ENCODE measurements around the gene KIF16B.

Gene KIF16B

DNA sequence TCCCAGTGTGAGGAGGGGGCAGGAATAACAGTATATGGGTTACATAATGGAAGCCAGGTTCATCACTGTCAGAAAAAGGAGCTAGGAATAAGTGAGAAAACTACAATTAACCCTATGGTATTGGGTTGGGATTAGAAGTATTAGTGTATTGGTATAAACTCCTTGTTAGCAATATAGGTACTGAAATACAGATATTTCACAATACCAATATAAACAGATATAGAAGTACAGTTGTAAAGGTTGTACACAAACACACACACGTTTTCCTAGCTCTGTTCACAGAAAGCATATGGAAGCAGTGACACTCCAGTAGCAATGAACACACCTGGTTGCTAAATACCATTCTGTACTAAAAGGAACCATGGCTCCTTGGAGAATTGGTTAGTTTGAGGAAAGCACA is 148.5 kb downstream of the KIF16B start:
- no peak for DNase-seq

GRCh38 chr20:16423311-16424212 is 149.7 kb downstream of the KIF16B start:
- no peak for DNase-seq

- DNase-seq: no peak
These were observed 154.0 kb downstream of the KIF16B start for GRCh38 chr20:16419138-16419715.

- no peak for DNase-seq
These were observed 154.6 kb downstream of the KIF16B start for GRCh38 chr20:16418616-16419015.

DNA sequence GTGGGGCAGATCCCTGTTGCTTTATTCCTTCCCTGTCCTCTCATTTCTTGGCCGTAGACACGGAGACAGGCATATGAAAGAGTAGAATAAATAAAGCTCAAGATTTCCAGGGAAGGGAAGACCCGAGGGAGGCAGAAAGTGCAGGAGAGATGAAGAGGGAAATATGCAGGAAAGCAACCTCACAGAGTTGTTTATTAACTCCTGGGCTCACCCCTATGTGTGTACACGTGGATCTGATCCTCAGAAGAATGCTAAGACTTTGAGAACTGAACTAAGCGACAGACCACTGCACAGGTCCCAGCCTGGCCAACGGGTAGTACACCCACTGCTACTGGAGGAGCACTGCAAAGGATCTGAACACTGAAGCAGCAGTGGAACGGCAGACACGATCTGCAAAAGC is 156.2 kb downstream of the KIF16B start:
- no peak for DNase-seq

DNA sequence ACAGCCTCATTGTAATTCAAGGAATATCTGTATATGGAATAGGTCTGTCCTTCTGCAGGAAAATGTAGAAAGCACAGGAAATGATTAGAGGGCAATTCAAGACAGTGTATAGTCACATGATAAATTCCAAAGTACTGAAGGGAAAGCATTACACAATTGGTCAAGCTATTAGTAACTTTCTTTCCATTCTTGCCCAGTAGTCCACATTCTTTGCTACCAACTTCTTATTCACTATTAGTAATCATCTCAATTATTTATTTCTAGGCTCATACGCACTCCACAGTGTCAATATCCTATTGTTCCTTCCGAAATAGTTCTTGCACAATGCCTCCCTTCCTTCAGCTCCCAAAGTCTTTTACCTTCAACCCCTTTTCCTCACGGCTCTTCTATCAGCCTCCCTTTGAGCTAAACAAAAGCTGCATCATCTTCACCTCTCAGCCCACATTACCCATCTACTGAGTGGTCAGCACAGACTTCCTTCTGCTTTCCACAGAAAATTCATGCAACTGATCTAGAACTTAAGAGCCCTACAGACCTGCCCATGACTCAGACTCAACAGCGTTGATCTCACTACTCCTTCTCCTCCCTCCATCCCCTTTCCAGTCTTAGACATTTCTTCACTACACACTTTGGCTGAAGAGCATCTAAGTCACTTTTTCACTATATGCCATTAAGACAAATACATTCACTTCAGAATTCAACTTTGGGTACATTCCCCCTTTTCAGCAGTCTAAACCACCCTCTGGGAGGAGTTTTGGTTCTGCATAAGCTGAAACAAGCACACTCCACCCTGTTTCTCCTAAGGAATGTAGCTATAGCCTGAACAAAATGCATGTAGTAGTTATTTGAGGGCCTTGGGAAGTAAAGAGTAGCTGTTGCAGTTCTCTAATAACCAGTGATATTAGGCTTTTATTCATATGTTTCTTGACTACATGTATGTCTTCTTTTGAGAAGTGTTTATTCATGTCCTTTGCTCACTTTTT is 157.9 kb downstream of the KIF16B start:
- no peak for DNase-seq

- no peak for DNase-seq
These were observed 160.3 kb downstream of the KIF16B start for GRCh38 chr20:16412906-16413305.

DNA sequence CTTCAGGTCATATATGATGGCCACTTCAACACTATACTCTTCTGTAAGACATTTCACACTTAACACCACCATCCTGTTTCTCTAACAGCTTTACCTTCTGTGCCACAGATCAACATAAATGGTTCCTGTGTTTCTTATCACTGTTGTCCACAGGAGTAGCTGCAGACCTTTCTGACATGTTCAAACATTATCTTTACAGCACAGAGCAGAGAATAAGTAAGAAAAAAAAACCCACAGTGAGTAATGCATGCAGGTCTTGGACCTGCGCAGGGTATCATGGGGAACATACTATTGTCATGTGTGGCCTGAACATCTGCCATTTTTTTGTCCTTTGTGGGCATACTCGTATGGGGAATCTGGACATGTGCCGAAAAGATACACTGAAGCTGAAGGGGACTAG is 161.9 kb downstream of the KIF16B start:
- no peak for DNase-seq

GRCh38 chr20:16410626-16411025 is 162.6 kb downstream of the KIF16B start:
- no peak for DNase-seq

DNA sequence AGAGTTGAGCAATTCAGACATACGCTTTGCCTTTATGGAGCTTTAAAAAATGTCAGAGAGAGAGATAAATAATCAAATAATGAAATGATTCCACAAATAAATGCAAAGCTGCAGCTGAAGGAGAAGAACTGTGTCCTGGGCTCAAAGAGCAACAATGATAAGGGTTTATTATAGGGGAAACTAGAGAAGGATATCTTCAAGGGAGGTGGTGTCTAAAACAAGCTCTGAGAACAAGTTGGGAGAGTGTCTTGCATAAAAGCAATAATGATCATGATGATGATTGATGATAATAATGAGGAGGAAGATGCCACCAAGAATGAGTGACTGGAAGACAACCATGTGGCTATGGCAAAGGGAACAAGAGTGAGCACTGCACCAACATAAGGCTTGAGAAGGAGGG is 164.3 kb downstream of the KIF16B start:
- DNase-seq: no peak

GRCh38 chr20:16407251-16408067 is 165.8 kb downstream of the KIF16B start:
- no peak for DNase-seq

GRCh38 chr20:16405254-16405653 is 168.0 kb downstream of the KIF16B start:
- DNase-seq: no peak

DNA sequence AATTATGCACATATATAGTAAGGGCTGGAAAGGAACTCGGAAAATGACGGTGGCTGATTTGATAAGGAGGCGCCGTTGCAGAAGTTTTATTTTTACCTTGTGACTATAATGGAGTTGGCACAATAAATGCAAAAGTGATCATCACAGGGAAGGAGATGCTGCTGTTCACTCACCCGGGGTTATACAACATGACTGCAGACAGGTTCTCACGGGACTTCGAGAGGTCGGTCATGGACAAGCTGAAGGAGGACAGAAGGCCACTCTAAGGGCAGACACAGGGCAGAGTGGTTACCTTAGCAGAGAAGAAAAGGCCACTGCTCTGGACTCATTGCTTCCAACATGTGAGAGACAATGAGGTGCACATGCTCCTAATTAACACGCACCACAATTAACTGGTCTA is 168.6 kb downstream of the KIF16B start:
- DNase-seq: no peak

DNA sequence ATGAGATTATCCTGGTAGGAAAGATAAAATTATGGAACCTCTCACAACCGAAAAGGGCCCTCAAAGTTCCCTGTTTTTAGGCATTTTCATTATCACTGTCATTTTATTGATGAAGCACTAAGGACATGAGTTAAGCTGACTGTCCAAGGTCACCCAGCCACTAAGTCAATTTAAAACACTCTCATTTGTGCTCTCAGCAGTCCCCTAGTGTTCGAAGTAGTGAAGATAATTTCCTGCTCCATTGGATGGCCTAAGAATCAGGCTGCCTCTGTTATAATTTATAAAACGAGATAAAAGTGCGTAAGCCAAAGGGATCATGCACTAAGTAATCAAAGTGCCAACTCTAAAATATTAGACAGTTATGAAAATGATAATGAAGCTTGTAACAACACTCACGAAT is 169.1 kb downstream of the KIF16B start:
- no peak for DNase-seq

DNA sequence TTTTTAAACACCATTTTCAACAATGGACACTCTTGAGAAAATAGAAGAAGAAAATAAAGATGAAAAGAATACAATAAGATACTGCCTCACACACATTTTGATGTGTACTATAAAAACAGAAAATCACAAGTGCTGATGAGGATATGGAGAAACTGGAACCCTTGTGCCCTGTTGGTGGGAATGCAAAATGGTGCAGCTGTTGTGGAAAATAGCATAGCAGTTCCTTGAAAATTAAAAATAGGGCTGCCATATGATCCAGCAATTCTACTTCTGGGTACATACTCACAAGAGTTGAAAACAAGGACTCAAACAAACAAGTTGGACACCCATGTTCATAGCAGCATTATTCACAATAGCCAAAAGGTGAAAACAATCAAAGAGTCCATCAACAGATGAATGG is 173.0 kb downstream of the KIF16B start:
- no peak for DNase-seq

GRCh38 chr20:16399801-16400200 is 173.4 kb downstream of the KIF16B start:
- no peak for DNase-seq

- no peak for DNase-seq
These were observed 176.2 kb downstream of the KIF16B start for GRCh38 chr20:16397086-16397485.

DNA sequence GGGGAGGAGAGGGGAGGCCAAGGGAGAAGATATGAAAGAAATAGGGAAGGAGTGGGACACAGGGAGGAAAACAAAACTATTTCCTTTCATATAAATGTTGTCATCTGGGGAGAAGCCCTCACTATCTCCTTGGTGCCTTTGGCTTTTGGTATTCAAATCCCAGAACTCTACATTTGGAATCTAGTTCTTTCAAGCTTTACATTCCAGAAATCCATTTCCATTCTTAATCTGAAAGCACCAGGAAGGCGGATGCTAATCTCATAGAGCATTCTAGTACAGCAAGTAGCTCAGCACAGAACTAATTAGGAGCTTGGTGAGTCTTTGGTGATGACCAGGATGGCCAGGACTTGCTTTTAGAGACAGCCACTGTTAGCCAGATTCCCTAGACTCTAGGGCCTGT is 177.9 kb downstream of the KIF16B start:
- no peak for DNase-seq

DNA sequence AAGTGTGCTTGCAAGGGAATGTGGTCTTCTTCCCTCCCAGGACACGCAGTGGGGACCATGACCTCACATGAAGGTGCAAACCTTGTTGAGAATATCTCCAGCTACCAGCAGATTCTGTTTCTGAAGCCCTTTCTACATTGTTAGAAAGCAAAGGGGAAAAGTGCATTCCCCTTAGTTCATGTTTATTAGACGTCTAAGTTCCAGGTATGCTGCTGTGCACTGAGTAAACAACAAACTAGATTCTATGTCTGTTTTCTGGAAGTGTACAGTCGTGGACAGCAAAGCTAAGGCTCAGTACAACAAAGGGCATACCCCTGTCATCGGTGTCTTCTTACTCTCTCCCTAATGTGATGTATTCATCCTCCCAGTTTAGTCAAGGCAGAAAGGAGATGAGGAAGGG is 178.5 kb downstream of the KIF16B start:
- DNase-seq: no peak

- no peak for DNase-seq
These were observed 179.4 kb downstream of the KIF16B start for GRCh38 chr20:16393836-16394235.

DNA sequence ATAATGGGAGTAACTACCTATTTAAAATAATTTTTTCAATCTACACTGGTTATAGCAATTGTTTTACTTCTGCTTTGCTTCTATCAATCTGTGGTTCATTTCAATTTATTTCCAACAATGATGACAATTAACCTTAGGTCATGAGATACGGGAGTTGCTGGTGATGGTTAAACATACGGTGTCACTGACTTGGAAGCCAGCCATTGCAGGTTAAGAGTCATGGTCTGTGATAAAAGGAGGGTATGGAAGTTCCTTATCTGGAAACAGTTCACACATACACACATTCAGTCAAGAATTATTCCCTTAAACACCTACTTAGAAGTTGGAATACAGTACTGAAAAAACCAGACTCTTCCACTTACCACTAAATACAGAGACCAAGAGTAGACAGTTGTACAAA is 180.0 kb downstream of the KIF16B start:
- DNase-seq: no peak

- DNase-seq: no peak
These were observed 180.9 kb downstream of the KIF16B start for GRCh38 chr20:16392346-16392745.

DNA sequence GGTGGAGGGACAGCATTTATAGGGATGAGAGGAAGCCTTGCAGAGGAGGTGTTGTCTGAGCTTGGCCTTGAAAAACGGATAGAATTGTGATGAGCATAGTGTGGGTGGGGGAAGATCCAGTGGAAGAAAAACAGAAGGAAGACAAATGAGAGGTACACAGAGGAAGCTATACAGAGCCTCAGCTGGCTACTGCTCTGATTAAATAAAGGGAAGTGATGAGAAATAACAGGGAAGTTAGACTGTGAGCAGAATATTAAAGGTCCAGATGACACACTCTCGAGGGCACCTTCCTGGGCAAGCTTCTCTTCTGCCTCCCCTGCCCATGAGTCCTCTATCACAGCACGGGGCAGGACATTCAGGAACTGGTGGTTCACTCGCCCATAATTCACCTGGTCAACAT is 182.3 kb downstream of the KIF16B start:
- no peak for DNase-seq
